ENCODE measurements around the gene DNAH10. TPM values are rescaled to one million over a fixed set of nuclear protein-coding genes. Genes with fewer than 3 reads are reported as not detected.

The DNAH10 gene
- total RNA-seq, 1 donor from 2014 or later, result not detected

DNA sequence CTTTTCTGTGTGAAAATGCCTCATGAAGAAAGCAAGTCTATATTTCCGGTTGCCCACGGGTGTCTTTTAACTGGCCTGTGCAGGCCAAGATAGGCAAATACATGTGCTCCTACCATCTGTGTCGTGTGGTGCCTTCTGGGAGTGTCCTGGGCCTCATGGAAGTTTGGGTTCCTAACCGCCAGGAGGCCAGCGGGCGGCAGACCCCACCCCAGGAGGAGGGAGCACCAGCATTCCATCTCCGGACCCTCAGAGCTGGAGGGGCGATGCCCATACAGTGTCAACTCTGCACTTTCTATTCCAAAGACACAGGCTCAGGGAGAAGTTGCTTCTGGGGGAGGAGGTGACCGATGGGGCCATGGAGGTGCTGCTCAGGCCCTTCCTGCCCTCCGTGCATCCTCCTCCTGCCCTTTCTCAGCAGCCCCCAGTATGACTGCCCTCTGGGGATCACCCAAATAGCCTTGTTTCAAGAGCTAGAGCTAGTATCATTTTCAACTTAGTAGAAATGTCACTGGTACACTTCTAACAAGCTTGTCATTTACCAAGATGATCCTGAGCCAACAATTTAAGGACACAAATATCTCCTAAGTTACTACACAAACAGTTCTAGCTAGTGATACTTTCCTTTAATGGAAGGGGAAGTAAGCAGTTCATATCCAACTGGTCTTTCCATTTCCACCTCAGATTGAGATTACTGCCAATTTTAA, 192.7 kb downstream of the DNAH10 start:
- H3K9me3 ChIP-seq (replicated peaks), result no peaks in the 10 kb centered on the region
- H3K27me3 ChIP-seq (ENCODE audit: low read depth), result no peaks in the 10 kb centered on the region
- TF ChIP-seq, protein P1, sequence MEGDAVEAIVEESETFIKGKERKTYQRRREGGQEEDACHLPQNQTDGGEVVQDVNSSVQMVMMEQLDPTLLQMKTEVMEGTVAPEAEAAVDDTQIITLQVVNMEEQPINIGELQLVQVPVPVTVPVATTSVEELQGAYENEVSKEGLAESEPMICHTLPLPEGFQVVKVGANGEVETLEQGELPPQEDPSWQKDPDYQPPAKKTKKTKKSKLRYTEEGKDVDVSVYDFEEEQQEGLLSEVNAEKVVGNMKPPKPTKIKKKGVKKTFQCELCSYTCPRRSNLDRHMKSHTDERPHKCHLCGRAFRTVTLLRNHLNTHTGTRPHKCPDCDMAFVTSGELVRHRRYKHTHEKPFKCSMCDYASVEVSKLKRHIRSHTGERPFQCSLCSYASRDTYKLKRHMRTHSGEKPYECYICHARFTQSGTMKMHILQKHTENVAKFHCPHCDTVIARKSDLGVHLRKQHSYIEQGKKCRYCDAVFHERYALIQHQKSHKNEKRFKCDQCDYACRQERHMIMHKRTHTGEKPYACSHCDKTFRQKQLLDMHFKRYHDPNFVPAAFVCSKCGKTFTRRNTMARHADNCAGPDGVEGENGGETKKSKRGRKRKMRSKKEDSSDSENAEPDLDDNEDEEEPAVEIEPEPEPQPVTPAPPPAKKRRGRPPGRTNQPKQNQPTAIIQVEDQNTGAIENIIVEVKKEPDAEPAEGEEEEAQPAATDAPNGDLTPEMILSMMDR (IDR thresholded peaks at IDR 0.05; ENCODE audit: borderline replicate concordance), result no peak
- no peak for DNase-seq
- H3K36me3 ChIP-seq, result no peaks in the 10 kb centered on the region
- H3K4me1 ChIP-seq, result peaks cover 77% of the 10 kb centered on the region
- H3K27ac ChIP-seq (replicated peaks), result peak overlapping the region; percentile 83
- H3K4me3 ChIP-seq, result no peak overlapping the region
- intact Hi-C loops (cut with micrococcal nuclease), result no loop called here

DNA sequence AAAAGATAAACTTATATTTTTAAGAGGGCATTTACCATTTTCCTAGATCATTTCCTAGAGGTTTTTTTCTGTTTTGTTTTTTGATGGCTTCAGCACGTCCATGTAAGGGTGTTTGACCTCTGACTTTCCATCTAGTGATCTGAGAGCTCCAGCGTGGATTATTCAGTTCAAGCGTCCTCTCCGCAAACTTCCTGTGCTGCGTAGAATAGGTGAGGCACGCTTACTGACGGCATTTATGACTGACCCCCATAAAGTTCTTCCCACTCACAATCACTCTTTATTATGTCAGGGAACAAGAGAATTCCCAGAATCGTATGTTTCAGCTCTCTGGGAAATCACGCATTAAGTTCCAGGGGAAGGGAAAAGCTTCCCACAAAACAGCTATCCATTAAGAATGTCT, 194.1 kb downstream of the DNAH10 start:
- peaks cover 72% of the 10 kb centered on the region for H3K4me1 ChIP-seq
- H3K27ac ChIP-seq (replicated peaks), result peak overlapping the region; percentile 83
- no peaks in the 10 kb centered on the region for H3K9me3 ChIP-seq (replicated peaks)
- intact Hi-C loops (cut with micrococcal nuclease), result no loop called here
- H3K27me3 ChIP-seq (ENCODE audit: low read depth), result no peaks in the 10 kb centered on the region
- H3K36me3 ChIP-seq, result no peaks in the 10 kb centered on the region
- TF ChIP-seq, protein P1 (IDR thresholded peaks at IDR 0.05; ENCODE audit: borderline replicate concordance), result no peak
- H3K4me3 ChIP-seq, result no peak overlapping the region
- DNase-seq, result no peak

- Histone ChIP-seq H3K36me3 (no peaks in the 10 kb centered on the region), H3K9me3 (replicated peaks) (no peaks in the 10 kb centered on the region), H3K4me1 (peaks cover 64% of the 10 kb centered on the region), H3K27ac (replicated peaks) (peak overlapping the region; percentile 83), H3K27me3 (ENCODE audit: low read depth) (no peaks in the 10 kb centered on the region), H3K4me3 (no peak overlapping the region)
- intact Hi-C loops (cut with micrococcal nuclease), result no loop called here
- TF ChIP-seq, protein P1 (IDR thresholded peaks at IDR 0.05; ENCODE audit: borderline replicate concordance), result no peak
- no peak for DNase-seq
Measured at GRCh38 chr12:123957196-123957595, 195.1 kb downstream of the DNAH10 start.

GRCh38 chr12:123958462-123958861, 196.4 kb downstream of the DNAH10 start:
- Histone ChIP-seq H3K27me3 (ENCODE audit: low read depth) (no peaks in the 10 kb centered on the region), H3K27ac (replicated peaks) (peak overlapping the region; percentile 78), H3K36me3 (no peaks in the 10 kb centered on the region), H3K9me3 (replicated peaks) (no peaks in the 10 kb centered on the region), H3K4me3 (no peak overlapping the region), H3K4me1 (peaks cover 52% of the 10 kb centered on the region)
- TF ChIP-seq, protein P1 (IDR thresholded peaks at IDR 0.05; ENCODE audit: borderline replicate concordance), result no peak
- DNase-seq, result peak; percentile 44
- intact Hi-C loops (cut with micrococcal nuclease), result no loop called here

DNA sequence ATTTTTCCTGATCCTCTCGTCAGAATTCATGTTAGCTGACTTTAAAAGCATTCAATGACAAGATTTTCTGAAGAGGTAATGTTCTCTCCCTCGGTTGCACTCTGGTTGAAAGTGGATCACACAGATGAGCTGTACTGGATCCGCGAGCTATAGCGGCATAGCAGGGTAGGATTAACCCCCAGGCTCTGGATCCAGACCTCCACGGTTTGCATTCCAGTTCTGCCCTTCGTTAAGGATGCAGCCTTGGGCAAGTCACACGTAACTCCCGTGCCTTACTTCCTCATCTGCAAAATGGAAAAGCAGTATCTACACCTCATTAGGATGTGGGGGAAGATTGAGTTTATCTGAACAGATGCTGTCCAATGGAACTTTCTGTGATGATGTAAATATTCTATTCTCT, 196.8 kb downstream of the DNAH10 start:
- Histone ChIP-seq H3K36me3 (no peaks in the 10 kb centered on the region), H3K4me3 (no peak overlapping the region), H3K27me3 (ENCODE audit: low read depth) (no peaks in the 10 kb centered on the region), H3K9me3 (replicated peaks) (no peaks in the 10 kb centered on the region), H3K27ac (replicated peaks) (peak overlapping the region; percentile 78), H3K4me1 (peaks cover 47% of the 10 kb centered on the region)
- no peak for DNase-seq
- TF ChIP-seq, protein P1 (IDR thresholded peaks at IDR 0.05; ENCODE audit: borderline replicate concordance), result no peak
- intact Hi-C loops (cut with micrococcal nuclease), result no loop called here
